SKM-1 (cell line): ENCODE results near the gene SLC12A8.

Experiments used
- DNase-seq: peaks from one replicate; lab custom pipeline; 2025; ENCODE audit not compliant: unreplicated experiment; lab: John Stamatoyannopoulos, UW

Gene SLC12A8

GRCh38 chr3:125212509-125213363 is at the start of gene SLC12A8:
Gene SLC12A8 (minus strand): TSS chr3:125212748. CDS start chr3:125211349, 1,399 bp downstream.
- no peak for DNase-seq

- no peak for DNase-seq
These were observed 49.6 kb upstream of the SLC12A8 start for GRCh38 chr3:125262161-125262560.

- no peak for DNase-seq
These were observed 48.5 kb upstream of the SLC12A8 start for GRCh38 chr3:125261031-125261430.

- no peak for DNase-seq
These were observed 47.6 kb upstream of the SLC12A8 start for GRCh38 chr3:125260158-125260557.

- DNase-seq: no peak
These were observed 45.0 kb upstream of the SLC12A8 start for GRCh38 chr3:125257536-125257935.

GRCh38 chr3:125256675-125257074 is 44.1 kb upstream of the SLC12A8 start:
- DNase-seq: no peak

GRCh38 chr3:125250973-125251372 is 38.4 kb upstream of the SLC12A8 start:
- DNase-seq: no peak

GRCh38 chr3:125246237-125246636 is 33.7 kb upstream of the SLC12A8 start:
- no peak for DNase-seq

- DNase-seq: no peak
These were observed 33.0 kb upstream of the SLC12A8 start for GRCh38 chr3:125245521-125245920.

- no peak for DNase-seq
These were observed 27.9 kb upstream of the SLC12A8 start for GRCh38 chr3:125240496-125240895.

GRCh38 chr3:125239266-125239665 is 26.7 kb upstream of the SLC12A8 start:
- DNase-seq: no peak

- DNase-seq: no peak
These were observed 26.2 kb upstream of the SLC12A8 start for GRCh38 chr3:125238759-125239158.

GRCh38 chr3:125236331-125236903 is 23.9 kb upstream of the SLC12A8 start:
- DNase-seq: no peak

GRCh38 chr3:125234831-125235230 is 22.3 kb upstream of the SLC12A8 start:
- DNase-seq: no peak

GRCh38 chr3:125232401-125232800 is 19.9 kb upstream of the SLC12A8 start:
- DNase-seq: no peak

- DNase-seq: no peak
These were observed 19.3 kb upstream of the SLC12A8 start for GRCh38 chr3:125231895-125232294.

GRCh38 chr3:125229707-125230106 is 17.2 kb upstream of the SLC12A8 start:
- no peak for DNase-seq

- DNase-seq: no peak
These were observed 16.6 kb upstream of the SLC12A8 start for GRCh38 chr3:125229168-125229567.

GRCh38 chr3:125221831-125222230 is 9.3 kb upstream of the SLC12A8 start:
- no peak for DNase-seq

GRCh38 chr3:125220727-125221429 is 8.3 kb upstream of the SLC12A8 start:
- DNase-seq: no peak

GRCh38 chr3:125220183-125220582 is 7.6 kb upstream of the SLC12A8 start:
- no peak for DNase-seq

- DNase-seq: no peak
These were observed 6.7 kb upstream of the SLC12A8 start for GRCh38 chr3:125219261-125219701.
